Activated CD4-positive, alpha-beta T cell treated with anti-CD3 and anti-CD28 coated beads, Interleukin-2, amount 50 U/mL, for 1 hour (primary cell): ENCODE data around the gene HCN4.
"Not testable (repeated sequence)": the region's sequence is repeated elsewhere in the genome, so short reads cannot be mapped to it uniquely, and the experiment has no call there.

Experiments used
- DNase-seq: peaks from one replicate; pipeline ENCODE4 v3.0.0-alpha.2; 2020

The HCN4 gene

GRCh38 chr15:73324496-73325170 lies 44.1 kb downstream of the HCN4 start:
- DNase-seq: no peak

GRCh38 chr15:73323956-73324355 lies 44.8 kb downstream of the HCN4 start:
- DNase-seq: no peak

GRCh38 chr15:73323374-73323955 lies 45.3 kb downstream of the HCN4 start:
- DNase-seq: no peak

GRCh38 chr15:73322665-73323373 lies 45.9 kb downstream of the HCN4 start:
- no peak for DNase-seq

- DNase-seq: no peak
Observed at GRCh38 chr15:73321496-73322450, 47.0 kb downstream of the HCN4 start.

- no peak for DNase-seq
Observed at GRCh38 chr15:73320619-73321180, 48.1 kb downstream of the HCN4 start.

GRCh38 chr15:73319460-73320245 lies 49.1 kb downstream of the HCN4 start:
- DNase-seq: no peak

- no peak for DNase-seq
Observed at GRCh38 chr15:73318463-73319351, 50.1 kb downstream of the HCN4 start.

GRCh38 chr15:73317651-73318462 lies 50.9 kb downstream of the HCN4 start:
- no peak for DNase-seq

- DNase-seq: no peak
Observed at GRCh38 chr15:73313861-73314260, 54.9 kb downstream of the HCN4 start.

- DNase-seq: no peak
Observed at GRCh38 chr15:73308305-73308704, 60.5 kb downstream of the HCN4 start.

- DNase-seq: no peak
Observed at GRCh38 chr15:73305331-73306211, 63.2 kb downstream of the HCN4 start.

- no peak for DNase-seq
Observed at GRCh38 chr15:73303636-73304035, 65.1 kb downstream of the HCN4 start.

- not testable (repeated sequence) for DNase-seq
Observed at GRCh38 chr15:73300286-73300685, 68.5 kb downstream of the HCN4 start.

GRCh38 chr15:73298522-73299245 lies 70.1 kb downstream of the HCN4 start:
- DNase-seq: no peak

- DNase-seq: no peak
Observed at GRCh38 chr15:73296609-73297353, 72.0 kb downstream of the HCN4 start.

- DNase-seq: no peak
Observed at GRCh38 chr15:73295630-73296286, 73.0 kb downstream of the HCN4 start.
